Choroid plexus epithelial cell (primary cell): ENCODE data around the gene MRPS14.

Source experiments
- DNase-seq: peaks from one replicate; pipeline ENCODE4 v3.0.0-alpha.2; 2010; ENCODE audit warnings: low read depth
- H3K4me3 ChIP-seq: 2 replicates; pipeline ENCODE4 v1.5.1; 2011; ENCODE audit warnings: low read depth, mild to moderate bottlenecking, control low read depth, low read length, moderate library complexity
- TF ChIP-seq, protein P1 (sequence below): conservative IDR thresholded peaks from 2 replicates; pipeline ENCODE4 v1.5.1; 2011; ENCODE audit warnings: low read depth, mild to moderate bottlenecking, control low read depth, inconsistent platforms, low read length, moderate library complexity

MRPS14 gene

GRCh38 chr1:175000697-175001187 is 22.5 kb downstream of the MRPS14 start:
- TF ChIP-seq, protein P1, sequence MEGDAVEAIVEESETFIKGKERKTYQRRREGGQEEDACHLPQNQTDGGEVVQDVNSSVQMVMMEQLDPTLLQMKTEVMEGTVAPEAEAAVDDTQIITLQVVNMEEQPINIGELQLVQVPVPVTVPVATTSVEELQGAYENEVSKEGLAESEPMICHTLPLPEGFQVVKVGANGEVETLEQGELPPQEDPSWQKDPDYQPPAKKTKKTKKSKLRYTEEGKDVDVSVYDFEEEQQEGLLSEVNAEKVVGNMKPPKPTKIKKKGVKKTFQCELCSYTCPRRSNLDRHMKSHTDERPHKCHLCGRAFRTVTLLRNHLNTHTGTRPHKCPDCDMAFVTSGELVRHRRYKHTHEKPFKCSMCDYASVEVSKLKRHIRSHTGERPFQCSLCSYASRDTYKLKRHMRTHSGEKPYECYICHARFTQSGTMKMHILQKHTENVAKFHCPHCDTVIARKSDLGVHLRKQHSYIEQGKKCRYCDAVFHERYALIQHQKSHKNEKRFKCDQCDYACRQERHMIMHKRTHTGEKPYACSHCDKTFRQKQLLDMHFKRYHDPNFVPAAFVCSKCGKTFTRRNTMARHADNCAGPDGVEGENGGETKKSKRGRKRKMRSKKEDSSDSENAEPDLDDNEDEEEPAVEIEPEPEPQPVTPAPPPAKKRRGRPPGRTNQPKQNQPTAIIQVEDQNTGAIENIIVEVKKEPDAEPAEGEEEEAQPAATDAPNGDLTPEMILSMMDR = no peak
- no peak for DNase-seq
- H3K4me3 ChIP-seq = peak overlapping the region; percentile 83

GRCh38 chr1:174999936-175000696 is 23.1 kb downstream of the MRPS14 start, which contains the start of gene CACYBP:
Gene CACYBP (plus strand): TSS chr1:174999947. CDS start chr1:175000181, 234 bp downstream.
- DNase-seq = peak; percentile 56
- TF ChIP-seq, protein P1 = no peak
- H3K4me3 ChIP-seq = peak within 1 kb of the TSS; percentile 83

DNA sequence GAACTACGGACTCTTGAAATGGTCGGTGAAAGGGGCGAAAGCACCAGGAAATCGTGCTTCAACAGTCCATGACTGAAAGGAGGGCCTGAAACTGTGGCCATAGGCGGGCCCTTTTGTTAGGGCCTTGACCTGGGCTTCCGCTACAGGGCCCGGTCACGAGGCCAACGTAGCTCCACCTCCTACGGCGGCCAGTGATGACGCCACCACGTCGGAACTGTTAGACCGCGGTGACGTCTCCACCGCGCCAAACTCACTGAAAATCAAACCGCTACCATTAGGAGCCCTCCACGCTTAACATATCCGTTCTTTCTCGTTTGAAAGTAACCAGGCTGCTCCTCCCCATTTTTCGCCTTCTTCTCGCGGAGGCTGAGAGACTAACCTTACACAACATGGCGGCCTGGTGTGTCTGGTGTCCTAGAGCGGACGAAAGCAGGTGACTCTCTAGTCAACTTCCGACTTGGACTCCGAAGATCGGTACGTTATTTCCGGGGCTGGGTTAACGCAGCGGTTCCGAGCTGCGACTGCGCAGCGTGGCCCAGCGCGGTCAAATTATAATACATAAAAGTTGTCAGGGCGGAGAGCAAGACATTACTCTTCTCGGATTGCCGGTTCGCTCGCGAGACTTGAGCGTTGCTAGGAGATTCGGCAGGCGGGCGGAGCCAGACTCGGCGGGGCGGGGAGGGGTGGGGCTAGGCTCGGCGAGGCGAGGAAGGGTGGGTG is 23.8 kb downstream of the MRPS14 start:
- TF ChIP-seq, protein P1 = no peak
- H3K4me3 ChIP-seq = peak overlapping the region; percentile 83
- DNase-seq = peak; percentile 100

- TF ChIP-seq, protein P1 = peak; percentile 74
Observed at GRCh38 chr1:174998569-174999215, 24.5 kb downstream of the MRPS14 start.

DNA sequence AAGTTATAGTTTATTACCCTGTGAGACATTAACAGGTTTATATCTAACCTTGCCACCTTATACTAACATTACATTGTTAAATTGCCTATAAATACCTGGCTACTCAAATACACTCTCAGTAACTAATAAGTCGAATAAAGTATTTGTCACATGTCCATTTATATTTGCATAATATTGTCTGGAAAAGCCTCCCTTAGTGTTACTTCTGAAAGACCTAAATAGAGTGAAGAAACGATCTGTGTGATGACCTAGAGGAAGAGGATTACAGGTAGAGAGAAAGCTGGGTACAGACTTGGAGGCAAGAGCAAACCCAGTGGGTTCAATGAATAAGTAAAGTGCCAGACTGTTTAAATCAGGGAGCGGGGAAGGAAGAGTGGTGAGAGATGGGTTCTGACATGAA is 26.2 kb downstream of the MRPS14 start:
- no peak overlapping the region for H3K4me3 ChIP-seq
- TF ChIP-seq, protein P1 = no peak
- no peak for DNase-seq

More at GRCh38 chr1:174998569-174999215, 24.5 kb downstream of the MRPS14 start:
- peak; percentile 74 for DNase-seq
- H3K4me3 ChIP-seq = peak overlapping the region; percentile 83

GRCh38 chr1:174996476-174996875 is 26.7 kb downstream of the MRPS14 start:
- DNase-seq = peak; percentile 59
- H3K4me3 ChIP-seq = no peak overlapping the region
- TF ChIP-seq, protein P1 = peak; percentile 0
